H9 (cell line): Measurements from ENCODE around the gene ZNF346. TPM values are rescaled to one million over a fixed set of nuclear protein-coding genes. Genes with fewer than 3 reads are reported as not detected.

ENCODE experiments used
- DNase-seq: peaks from one replicate; pipeline ENCODE4 v3.0.0-alpha.2; 2017
- H2AFZ ChIP-seq: one replicate; pipeline ENCODE4 v1.6.1; 2013; ENCODE audit warnings: mild to moderate bottlenecking, low read length, control low read depth, moderate library complexity
- H2AK5ac ChIP-seq: 2 replicates; pipeline ENCODE4 v1.6.1; 2013; ENCODE audit warnings: low read length, control low read depth, mixed read lengths; ENCODE audit not compliant: insufficient read length
- H2BK120ac ChIP-seq: one replicate; pipeline ENCODE4 v1.6.1; 2013; ENCODE audit warnings: low read depth, mild to moderate bottlenecking, low read length, control low read depth, inconsistent platforms; ENCODE audit not compliant: poor library complexity, severe bottlenecking
- H2BK12ac ChIP-seq: 2 replicates; pipeline ENCODE4 v1.6.1; 2013; ENCODE audit warnings: low read length, control low read depth, mixed read lengths, low read depth; ENCODE audit not compliant: insufficient read length
- H2BK15ac ChIP-seq: 2 replicates; pipeline ENCODE4 v1.6.1; 2013; ENCODE audit warnings: low read depth, low read length, control low read depth
- H2BK20ac ChIP-seq: one replicate; pipeline ENCODE4 v1.6.1; 2013; ENCODE audit warnings: low read depth, mild to moderate bottlenecking, low read length, control low read depth, inconsistent platforms; ENCODE audit not compliant: poor library complexity, severe bottlenecking
- H2BK5ac ChIP-seq: 2 replicates; pipeline ENCODE4 v1.6.1; 2013; ENCODE audit warnings: low read length, control low read depth, mixed read lengths; ENCODE audit not compliant: insufficient read length
- H3K14ac ChIP-seq: 2 replicates; pipeline ENCODE4 v1.6.1; 2013; ENCODE audit warnings: low read length, control low read depth; ENCODE audit not compliant: insufficient read depth
- H3K18ac ChIP-seq: 2 replicates; pipeline ENCODE4 v1.6.1; 2013; ENCODE audit warnings: low read depth, mild to moderate bottlenecking, mixed read lengths, low read length, control low read depth; ENCODE audit not compliant: insufficient read length
- H3K23ac ChIP-seq: 2 replicates; pipeline ENCODE4 v1.6.1; 2013; ENCODE audit warnings: low read length, control low read depth, mixed read lengths, low read depth; ENCODE audit not compliant: insufficient read length
- H3K23me2 ChIP-seq: 2 replicates; pipeline ENCODE4 v1.6.1; 2013; ENCODE audit warnings: low read depth, mild to moderate bottlenecking, mixed read lengths, low read length, control low read depth; ENCODE audit not compliant: insufficient read length, poor library complexity, severe bottlenecking
- H3K27ac ChIP-seq: 2 replicates; pipeline ENCODE4 v1.5.1; 2013; ENCODE audit warnings: low read length, control low read depth, mixed read lengths, low read depth; ENCODE audit not compliant: insufficient read length
- H3K27me3 ChIP-seq: 2 replicates; pipeline ENCODE4 v1.6.1; 2013; ENCODE audit warnings: low read length, control low read depth, inconsistent platforms; ENCODE audit not compliant: insufficient read depth
- H3K4ac ChIP-seq: 2 replicates; pipeline ENCODE4 v1.6.1; 2013; ENCODE audit warnings: low read depth, mild to moderate bottlenecking, control low read depth, inconsistent platforms, low read length, moderate library complexity
- H3K4me1 ChIP-seq: 2 replicates; pipeline ENCODE4 v1.6.1; 2013; ENCODE audit warnings: low read length, control low read depth, inconsistent platforms; ENCODE audit not compliant: insufficient read depth
- H3K4me2 ChIP-seq: 2 replicates; pipeline ENCODE4 v1.6.1; 2013; ENCODE audit warnings: low read length, control low read depth, mixed read lengths; ENCODE audit not compliant: insufficient read length, insufficient read depth
- H3K56ac ChIP-seq: 2 replicates; pipeline ENCODE4 v1.6.1; 2013; ENCODE audit warnings: low read depth, mild to moderate bottlenecking, mixed read lengths, low read length, control low read depth; ENCODE audit not compliant: insufficient read length
- H3K79me1 ChIP-seq: 2 replicates; pipeline ENCODE4 v1.6.1; 2013; ENCODE audit warnings: low read depth, mild to moderate bottlenecking, moderate library complexity, low read length, control low read depth, inconsistent platforms; ENCODE audit not compliant: insufficient read depth, poor library complexity, severe bottlenecking
- H3K79me2 ChIP-seq: 2 replicates; pipeline ENCODE4 v1.6.1; 2013; ENCODE audit warnings: low read length, control low read depth, inconsistent platforms; ENCODE audit not compliant: insufficient read depth
- H3K9ac ChIP-seq: 2 replicates; pipeline ENCODE4 v1.6.1; 2013; ENCODE audit warnings: low read length, control low read depth, mixed read lengths; ENCODE audit not compliant: insufficient read length; ENCODE audit errors: extremely low read depth
- H3K9me3 ChIP-seq: one replicate; pipeline ENCODE4 v1.6.1; 2013; ENCODE audit warnings: low read depth, low read length, inconsistent platforms; ENCODE audit not compliant: control insufficient read depth
- H3T11ph ChIP-seq: one replicate; pipeline ENCODE4 v1.6.1; 2013; ENCODE audit warnings: mild to moderate bottlenecking, low read length, control low read depth, inconsistent platforms
- H4K20me1 ChIP-seq: one replicate; pipeline ENCODE4 v1.6.1; 2013; ENCODE audit not compliant: control insufficient read depth, insufficient read length, insufficient read depth
- H4K5ac ChIP-seq: 2 replicates; pipeline ENCODE4 v1.6.1; 2013; ENCODE audit warnings: low read depth, mild to moderate bottlenecking, mixed read lengths, low read length, control low read depth; ENCODE audit not compliant: insufficient read length
- H4K8ac ChIP-seq: replicated peaks from 2 replicates; pipeline ENCODE4 v1.6.1; 2013; ENCODE audit warnings: low read length, control low read depth, mixed read lengths, low read depth; ENCODE audit not compliant: insufficient read length
- H4K91ac ChIP-seq: 2 replicates; pipeline ENCODE4 v1.6.1; 2013; ENCODE audit warnings: low read depth, mild to moderate bottlenecking, moderate library complexity, mixed read lengths, low read length, control low read depth; ENCODE audit not compliant: insufficient read length
- H3K27ac Mint-ChIP-seq, 3 experiments: 2 replicates in 2 of 3; 3 replicates in 1 of 3; pipeline ENCODE4 v1.8.0; 2020 to 2021; ENCODE audit warnings: mixed read lengths in 3 of 3, mild to moderate bottlenecking in 1 of 3, moderate library complexity in 1 of 3
- H3K27me3 Mint-ChIP-seq: 2 replicates; pipeline ENCODE4 v1.8.0; 2021; ENCODE audit warnings: low read depth, mild to moderate bottlenecking, moderate library complexity, mixed read lengths
- H3K36me3 Mint-ChIP-seq, 3 experiments: 2 replicates in 2 of 3; 3 replicates in 1 of 3; pipeline ENCODE4 v1.8.0; 2020 to 2021; ENCODE audit warnings: low read depth in 3 of 3, mixed read lengths in 3 of 3; ENCODE audit not compliant: insufficient read depth in 1 of 3
- H3K4me1 Mint-ChIP-seq, 2 experiments: 2 replicates each; pipeline ENCODE4 v1.8.0; 2020; ENCODE audit warnings: mixed read lengths in 2 of 2
- H3K4me3 Mint-ChIP-seq, 2 experiments: 2 replicates in 1 of 2; 3 replicates in 1 of 2; pipeline ENCODE4 v1.8.0; 2020 to 2021; ENCODE audit warnings: mild to moderate bottlenecking in 2 of 2, mixed read lengths in 2 of 2, moderate library complexity in 1 of 2
- H3K9me3 Mint-ChIP-seq, 2 experiments: 2 replicates in 1 of 2; 3 replicates in 1 of 2; pipeline ENCODE4 v1.8.0; 2020; ENCODE audit warnings: mild to moderate bottlenecking in 2 of 2, mixed read lengths in 2 of 2, moderate library complexity in 1 of 2
- WGBS: extraction: QIAGEN DNeasy Blood & Tissue Kit; methylation state at CpG from one replicate; pipeline ENCODE4 v1.1.7; 2013; ENCODE audit warnings: missing lambda C conversion rate, low lambda C conversion rate, mixed read lengths; ENCODE audit not compliant: insufficient read length; ENCODE audit errors: extremely low coverage; 5-methylcytosine and 5-hydroxymethylcytosine counted together
- total RNA-seq: library from RNA; stranded (reverse); gene quantifications from 2 replicates; pipeline ENCODE4 v1.2.1, GENCODE V29; 2021
- TF ChIP-seq, protein P1 (sequence below): fragments of 200-600 bp; sonication (generic); conservative IDR thresholded peaks from 3 replicates; pipeline ENCODE4 v1.8.0; 2021; ENCODE audit warnings: antibody characterized with exemption, mild to moderate bottlenecking

ZNF346 gene
- total RNA-seq, 1 experiment from 2014 or later: 22.7 TPM

DNA sequence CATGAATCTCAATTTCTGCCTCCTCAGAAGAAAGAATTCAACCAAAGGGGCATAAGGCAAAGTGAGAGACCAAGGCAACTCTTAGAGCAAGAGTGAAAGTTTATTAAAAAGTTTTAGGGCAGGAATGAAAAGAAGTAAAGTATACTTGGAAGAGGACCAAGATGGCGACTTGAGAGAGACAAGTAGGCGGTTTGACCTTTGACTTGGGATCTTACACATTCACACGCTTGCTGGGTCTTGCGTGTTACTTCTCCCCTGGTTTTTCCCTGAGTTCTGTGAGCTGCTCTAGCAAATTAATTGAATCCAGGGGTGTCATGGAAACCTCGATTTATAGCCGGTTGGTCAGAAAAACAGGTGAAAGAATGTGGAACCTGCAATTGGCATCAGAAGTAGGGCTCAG lies 7.0 kb downstream of the ZNF346 start:
- H3K27me3 Mint-ChIP-seq: no peaks in the 10 kb centered on the region
- Histone ChIP-seq H3K4me2 (no peak overlapping the region), H3K56ac (no peak overlapping the region), H4K20me1 (no peaks in the 10 kb centered on the region), H2BK15ac (no peak overlapping the region), H4K8ac (no peak overlapping the region), H2AK5ac (no peak overlapping the region), H3K79me2 (no peaks in the 10 kb centered on the region), H3T11ph (no peak overlapping the region), H3K27me3 (no peaks in the 10 kb centered on the region), H3K79me1 (no peaks in the 10 kb centered on the region), H4K5ac (no peak overlapping the region), H2BK20ac (no peak overlapping the region), H2BK5ac (no peak overlapping the region), H3K27ac (no peak overlapping the region), H3K23me2 (no peaks in the 10 kb centered on the region), H2AFZ (no peak overlapping the region), H2BK12ac (no peak overlapping the region), H3K23ac (no peak overlapping the region), H3K9me3 (no peaks in the 10 kb centered on the region), H3K14ac (no peak overlapping the region), H4K91ac (no peak overlapping the region), H3K4ac (no peak overlapping the region), H2BK120ac (no peak overlapping the region), H3K9ac (no peak overlapping the region), H3K18ac (no peak overlapping the region), H3K4me1 (no peaks in the 10 kb centered on the region)
- WGBS: no CpG with 5 or more reads among the region's 6 CpGs
- no peaks in the 10 kb centered on the region for H3K9me3 Mint-ChIP-seq
- H3K36me3 Mint-ChIP-seq: peaks cover 9 to 54% (median 50%) of the 10 kb centered on the region in 3 experiments; a peak in 6 of 7 replicates
- H3K4me3 Mint-ChIP-seq: no peak overlapping the region
- H3K4me1 Mint-ChIP-seq: no peaks in the 10 kb centered on the region; a peak in 1 of 4 replicates
- TF ChIP-seq, protein P1, sequence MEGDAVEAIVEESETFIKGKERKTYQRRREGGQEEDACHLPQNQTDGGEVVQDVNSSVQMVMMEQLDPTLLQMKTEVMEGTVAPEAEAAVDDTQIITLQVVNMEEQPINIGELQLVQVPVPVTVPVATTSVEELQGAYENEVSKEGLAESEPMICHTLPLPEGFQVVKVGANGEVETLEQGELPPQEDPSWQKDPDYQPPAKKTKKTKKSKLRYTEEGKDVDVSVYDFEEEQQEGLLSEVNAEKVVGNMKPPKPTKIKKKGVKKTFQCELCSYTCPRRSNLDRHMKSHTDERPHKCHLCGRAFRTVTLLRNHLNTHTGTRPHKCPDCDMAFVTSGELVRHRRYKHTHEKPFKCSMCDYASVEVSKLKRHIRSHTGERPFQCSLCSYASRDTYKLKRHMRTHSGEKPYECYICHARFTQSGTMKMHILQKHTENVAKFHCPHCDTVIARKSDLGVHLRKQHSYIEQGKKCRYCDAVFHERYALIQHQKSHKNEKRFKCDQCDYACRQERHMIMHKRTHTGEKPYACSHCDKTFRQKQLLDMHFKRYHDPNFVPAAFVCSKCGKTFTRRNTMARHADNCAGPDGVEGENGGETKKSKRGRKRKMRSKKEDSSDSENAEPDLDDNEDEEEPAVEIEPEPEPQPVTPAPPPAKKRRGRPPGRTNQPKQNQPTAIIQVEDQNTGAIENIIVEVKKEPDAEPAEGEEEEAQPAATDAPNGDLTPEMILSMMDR: no peak
- no peak overlapping the region for H3K27ac Mint-ChIP-seq
- DNase-seq: no peak
